Stimulated activated naive CD8-positive, alpha-beta T cell treated with anti-CD3 and anti-CD28 coated beads, Interleukin-15, Interleukin-2, amounts not matched to agents 100 ng/mL and 50 ng/mL, for 24 hours (primary cell): Measurements from ENCODE around the gene GNL1.
"Not testable (repeated sequence)": the region's sequence is repeated elsewhere in the genome, so short reads cannot be mapped to it uniquely, and the experiment has no call there.

Experiments used
- H3K27ac Mint-ChIP-seq: one replicate; pipeline ENCODE4 v1.8.0; 2021; ENCODE audit warnings: mild to moderate bottlenecking, mixed read lengths
- H3K27me3 Mint-ChIP-seq: one replicate; pipeline ENCODE4 v1.8.0; 2021; ENCODE audit warnings: mixed read lengths
- H3K36me3 Mint-ChIP-seq: one replicate; pipeline ENCODE4 v1.8.0; 2021; ENCODE audit warnings: low read depth, mixed read lengths
- H3K4me1 Mint-ChIP-seq: one replicate; pipeline ENCODE4 v1.8.0; 2021; ENCODE audit warnings: low read depth, mixed read lengths
- H3K4me3 Mint-ChIP-seq: one replicate; pipeline ENCODE4 v1.8.0; 2021; ENCODE audit warnings: mild to moderate bottlenecking, mixed read lengths
- H3K9me3 Mint-ChIP-seq: one replicate; pipeline ENCODE4 v1.8.0; 2021; ENCODE audit warnings: mixed read lengths

The GNL1 gene

GRCh38 chr6:30556066-30556905 is at the start of gene GNL1:
Gene GNL1, minus strand, starts transcription at chr6:30556489. Its CDS starts 286 bp downstream, at chr6:30556203.
- Mint-ChIP-seq H3K9me3 (no peaks in the 10 kb centered on the region), H3K36me3 (peaks cover 63% of the 10 kb centered on the region), H3K27me3 (no peaks in the 10 kb centered on the region), H3K4me1 (peaks cover 53% of the 10 kb centered on the region), H3K27ac (peak within 1 kb of the TSS; percentile 99), H3K4me3 (peak within 1 kb of the TSS; percentile 98)

DNA sequence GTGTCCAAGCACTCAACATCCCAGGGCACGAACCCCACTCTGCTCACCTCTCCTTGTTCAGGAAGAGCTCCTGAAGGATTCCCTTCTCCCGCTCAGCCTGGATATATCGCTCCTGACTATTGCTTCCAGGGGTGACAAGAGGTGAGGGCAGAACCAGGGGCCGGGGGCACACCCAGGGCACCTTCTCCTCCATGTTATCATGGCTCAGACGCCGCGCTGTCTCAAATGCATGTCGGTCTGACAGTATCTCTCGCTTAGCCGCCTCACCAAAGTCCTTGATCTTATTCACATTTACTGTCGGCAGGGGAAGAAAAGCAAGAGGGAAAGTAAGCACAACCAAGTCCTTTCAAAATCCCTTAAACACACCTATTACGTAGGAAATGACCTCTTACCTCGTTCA is 47.7 kb upstream of the GNL1 start:
- Mint-ChIP-seq H3K27me3 (no peaks in the 10 kb centered on the region), H3K4me1 (peaks cover 40% of the 10 kb centered on the region), H3K27ac (peak overlapping the region; percentile 23), H3K9me3 (no peaks in the 10 kb centered on the region), H3K36me3 (peaks cover 83% of the 10 kb centered on the region), H3K4me3 (no peak overlapping the region)

- Mint-ChIP-seq H3K36me3 (peaks cover 76% of the 10 kb centered on the region), H3K27me3 (no peaks in the 10 kb centered on the region), H3K27ac (peak overlapping the region; percentile 26), H3K9me3 (no peaks in the 10 kb centered on the region), H3K4me3 (no peak overlapping the region), H3K4me1 (peaks cover 31% of the 10 kb centered on the region)
These were observed 45.7 kb upstream of the GNL1 start for GRCh38 chr6:30601815-30602641.

DNA sequence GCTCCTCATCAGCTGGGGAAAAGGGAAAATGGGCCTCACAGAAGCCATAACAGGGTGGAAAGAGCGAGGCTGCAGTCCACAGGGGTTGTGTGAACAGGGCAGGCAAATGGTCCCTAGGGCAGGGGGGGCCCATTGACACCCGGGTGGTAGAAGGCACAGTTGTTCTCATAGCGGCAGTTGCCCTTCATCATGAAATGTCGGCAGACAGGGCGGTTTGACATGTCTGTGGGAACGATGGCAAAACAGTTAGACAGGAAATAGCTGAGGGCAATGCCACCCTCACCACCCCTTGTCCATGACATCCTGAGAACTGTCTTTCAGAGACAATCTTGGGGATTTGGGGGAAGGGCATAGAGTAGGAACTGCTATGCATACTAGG is 45.1 kb upstream of the GNL1 start:
- Mint-ChIP-seq H3K27ac (peak overlapping the region; percentile 26), H3K27me3 (no peaks in the 10 kb centered on the region), H3K4me1 (peaks cover 33% of the 10 kb centered on the region), H3K36me3 (peaks cover 74% of the 10 kb centered on the region), H3K4me3 (no peak overlapping the region), H3K9me3 (no peaks in the 10 kb centered on the region)

DNA sequence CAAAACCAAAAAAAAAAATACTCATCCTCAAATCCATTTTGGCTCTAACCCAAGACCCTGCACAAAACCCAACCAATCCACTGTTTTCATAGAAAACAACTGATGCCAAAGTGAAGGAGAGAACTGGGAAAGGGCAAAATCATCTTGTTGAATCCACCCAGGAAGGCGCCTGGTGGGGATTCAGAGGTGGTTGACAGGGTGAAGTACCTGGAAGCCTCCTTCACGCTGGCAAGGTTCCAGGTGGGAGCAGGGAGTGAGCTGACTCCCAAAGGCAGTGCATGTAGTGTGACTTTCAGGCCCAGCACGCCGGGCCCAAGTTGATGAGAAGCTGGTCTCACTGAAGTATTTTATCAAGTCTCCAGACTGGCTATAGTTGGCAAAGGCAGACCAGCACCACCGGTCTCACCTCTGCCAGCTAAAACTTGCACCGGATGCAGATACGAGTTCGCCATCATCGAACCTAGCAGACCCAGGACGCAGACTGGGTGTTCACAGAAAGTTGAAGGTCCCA is 44.2 kb upstream of the GNL1 start:
- no peaks in the 10 kb centered on the region for H3K27me3 Mint-ChIP-seq
- H3K27ac Mint-ChIP-seq: peak overlapping the region; percentile 1
- H3K4me1 Mint-ChIP-seq: peaks cover 26% of the 10 kb centered on the region
- peaks cover 66% of the 10 kb centered on the region for H3K36me3 Mint-ChIP-seq
- no peak overlapping the region for H3K4me3 Mint-ChIP-seq
- no peaks in the 10 kb centered on the region for H3K9me3 Mint-ChIP-seq

DNA sequence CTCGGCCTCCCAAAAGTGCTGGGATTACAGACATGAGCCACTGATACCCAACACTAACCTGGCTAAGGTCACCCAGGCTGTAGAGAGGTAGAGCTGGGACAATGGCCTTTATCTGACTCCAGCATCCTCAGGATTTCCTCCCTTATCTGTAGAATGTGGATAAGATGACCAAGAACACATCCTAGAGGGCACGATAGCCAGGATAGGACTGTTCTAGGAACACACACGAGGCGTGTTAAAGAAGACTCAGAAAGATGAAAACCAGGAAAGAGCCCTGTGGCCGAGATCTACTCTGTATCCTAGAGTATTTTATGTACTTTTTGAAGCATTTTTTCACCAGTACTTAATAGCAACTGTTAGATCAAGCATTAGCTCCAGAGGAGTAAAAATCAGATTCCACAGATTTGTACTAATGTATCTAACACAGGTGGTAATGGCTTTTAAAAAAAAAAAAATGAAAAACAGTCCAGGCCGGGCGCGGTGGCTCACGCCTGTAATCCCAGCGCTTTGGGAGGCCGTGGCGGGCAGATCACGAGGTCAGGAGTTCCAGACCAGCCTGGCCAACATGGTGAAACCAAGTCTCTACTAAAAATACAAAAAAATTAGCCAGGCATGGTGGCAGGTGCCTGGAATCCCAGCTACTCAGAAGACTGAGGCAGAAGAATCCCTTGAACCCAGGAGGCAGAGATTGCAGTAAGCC is 43.5 kb upstream of the GNL1 start:
- Mint-ChIP-seq H3K27me3 (no peaks in the 10 kb centered on the region), H3K4me3 (no peak overlapping the region), H3K27ac (peak overlapping the region; percentile 2), H3K9me3 (no peaks in the 10 kb centered on the region), H3K4me1 (peaks cover 26% of the 10 kb centered on the region), H3K36me3 (peaks cover 64% of the 10 kb centered on the region)

DNA sequence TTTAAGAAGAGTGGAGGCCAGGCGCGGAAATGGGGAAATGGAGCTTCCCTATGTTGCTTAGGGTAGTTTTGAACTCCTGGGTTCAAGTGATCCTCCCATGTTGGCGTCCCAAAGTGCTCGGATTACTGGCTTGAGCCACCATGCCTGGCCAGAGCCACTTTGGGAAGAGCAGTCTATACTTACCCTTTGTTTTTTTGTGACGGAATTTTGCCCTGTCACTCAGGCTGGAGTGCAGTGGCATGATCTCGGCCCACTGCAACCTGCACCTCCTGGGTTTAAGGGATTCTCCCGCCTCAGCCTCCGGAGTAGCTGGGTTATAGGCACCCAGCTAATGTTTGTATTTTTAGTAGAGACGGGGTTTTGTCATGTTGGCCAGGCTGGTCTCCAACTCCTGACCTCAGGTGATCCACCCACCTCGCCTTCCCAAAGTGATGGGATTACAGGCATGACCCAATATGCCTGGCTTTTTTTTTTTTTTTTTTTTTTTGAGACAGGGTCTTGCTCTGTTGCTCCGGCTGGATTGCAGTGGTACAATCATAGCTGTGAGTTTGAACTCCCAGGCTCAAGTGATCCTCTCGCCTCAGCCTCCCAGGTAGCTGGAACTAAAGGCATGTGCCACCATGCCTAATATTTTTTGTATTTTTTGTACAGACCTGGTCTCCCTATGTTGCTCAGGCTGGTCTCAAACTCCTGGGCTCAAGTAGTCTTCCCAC is 42.8 kb upstream of the GNL1 start:
- no peak overlapping the region for H3K4me3 Mint-ChIP-seq
- H3K9me3 Mint-ChIP-seq: no peaks in the 10 kb centered on the region
- peaks cover 26% of the 10 kb centered on the region for H3K4me1 Mint-ChIP-seq
- H3K27ac Mint-ChIP-seq: peak overlapping the region; percentile 36
- peaks cover 64% of the 10 kb centered on the region for H3K36me3 Mint-ChIP-seq
- H3K27me3 Mint-ChIP-seq: no peaks in the 10 kb centered on the region

DNA sequence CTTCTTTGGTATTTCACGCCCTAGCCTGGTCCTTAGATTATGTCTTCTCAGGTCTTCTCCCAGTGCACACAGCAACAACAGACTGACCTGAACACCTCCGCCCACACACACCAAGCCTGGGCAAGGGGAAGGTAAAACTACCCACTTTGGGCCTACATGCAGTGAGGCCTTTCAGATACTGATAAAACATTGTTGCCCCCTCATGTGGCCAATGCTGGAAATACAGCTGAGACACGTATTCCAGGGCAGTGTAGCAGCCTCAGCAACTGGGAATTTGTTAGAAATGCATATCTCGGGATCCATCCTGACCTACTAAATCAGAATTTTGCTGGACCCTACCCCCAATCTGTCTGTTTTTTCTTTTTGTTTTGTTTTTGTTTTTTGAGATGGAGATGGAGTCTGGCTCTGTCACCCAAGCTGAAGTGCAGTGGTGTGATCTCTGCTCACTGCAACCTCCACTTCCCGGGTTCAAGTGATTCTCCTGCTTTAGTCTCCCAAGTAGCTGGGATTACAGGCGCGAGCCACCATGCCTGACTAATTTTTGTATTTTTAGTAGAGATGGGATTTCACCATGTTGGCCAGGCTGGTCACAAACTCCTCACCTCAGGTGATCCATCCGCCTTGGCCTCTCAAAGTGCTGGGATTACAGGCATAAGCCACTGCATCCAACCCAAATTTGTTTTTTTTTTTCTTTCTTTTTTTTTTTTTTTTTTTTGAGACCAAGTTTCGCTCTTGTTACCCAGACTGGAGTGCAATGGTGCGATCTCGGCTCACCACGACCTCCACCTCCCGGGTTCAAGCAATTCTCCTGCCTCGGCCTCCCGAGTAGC is 41.2 kb upstream of the GNL1 start:
- H3K4me3 Mint-ChIP-seq, H3K27me3 Mint-ChIP-seq: not testable (repeated sequence)

GRCh38 chr6:30592287-30592686 is 36.0 kb upstream of the GNL1 start:
- H3K27ac Mint-ChIP-seq: peak overlapping the region; percentile 32
- H3K4me3 Mint-ChIP-seq: no peak overlapping the region
- H3K36me3 Mint-ChIP-seq: peaks cover 71% of the 10 kb centered on the region
- peaks cover 10% of the 10 kb centered on the region for H3K4me1 Mint-ChIP-seq
- H3K9me3 Mint-ChIP-seq: no peaks in the 10 kb centered on the region
- H3K27me3 Mint-ChIP-seq: no peaks in the 10 kb centered on the region

More for the DNA sequence above, 41.2 kb upstream of the GNL1 start:
- Mint-ChIP-seq H3K27ac (peak overlapping the region; percentile 1), H3K36me3 (peaks cover 54% of the 10 kb centered on the region), H3K4me1 (peaks cover 14% of the 10 kb centered on the region)
- H3K9me3 Mint-ChIP-seq: not testable (repeated sequence)

DNA sequence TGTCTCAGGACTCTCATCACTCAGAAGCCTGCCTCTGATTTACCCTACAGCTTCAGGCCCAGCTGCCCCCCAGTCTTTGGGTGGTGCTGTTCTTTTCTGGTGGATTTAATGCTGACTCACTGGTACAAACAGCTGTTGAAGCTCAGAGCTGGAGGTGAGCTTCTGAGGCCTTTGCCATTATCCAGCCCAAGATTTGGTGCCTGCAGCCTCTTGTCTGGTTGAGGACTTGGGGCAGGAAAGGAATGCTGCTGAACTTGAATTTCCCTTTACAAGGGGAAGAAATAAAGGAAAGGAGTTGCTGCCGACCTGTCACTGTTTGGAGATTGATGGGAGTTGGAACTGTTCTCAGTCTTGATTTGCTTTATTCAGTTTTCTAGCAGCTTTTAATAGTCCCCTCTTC is 34.7 kb upstream of the GNL1 start:
- H3K27me3 Mint-ChIP-seq: no peaks in the 10 kb centered on the region
- peaks cover 79% of the 10 kb centered on the region for H3K36me3 Mint-ChIP-seq
- no peak overlapping the region for H3K4me3 Mint-ChIP-seq
- H3K9me3 Mint-ChIP-seq: no peaks in the 10 kb centered on the region
- H3K27ac Mint-ChIP-seq: peak overlapping the region; percentile 40
- H3K4me1 Mint-ChIP-seq: peaks cover 6% of the 10 kb centered on the region

- no peaks in the 10 kb centered on the region for H3K27me3 Mint-ChIP-seq
- H3K4me1 Mint-ChIP-seq: peaks cover 6% of the 10 kb centered on the region
- peak overlapping the region; percentile 40 for H3K27ac Mint-ChIP-seq
- no peak overlapping the region for H3K4me3 Mint-ChIP-seq
- H3K9me3 Mint-ChIP-seq: no peaks in the 10 kb centered on the region
- peaks cover 82% of the 10 kb centered on the region for H3K36me3 Mint-ChIP-seq
These were observed 34.2 kb upstream of the GNL1 start for GRCh38 chr6:30590509-30590908.

DNA sequence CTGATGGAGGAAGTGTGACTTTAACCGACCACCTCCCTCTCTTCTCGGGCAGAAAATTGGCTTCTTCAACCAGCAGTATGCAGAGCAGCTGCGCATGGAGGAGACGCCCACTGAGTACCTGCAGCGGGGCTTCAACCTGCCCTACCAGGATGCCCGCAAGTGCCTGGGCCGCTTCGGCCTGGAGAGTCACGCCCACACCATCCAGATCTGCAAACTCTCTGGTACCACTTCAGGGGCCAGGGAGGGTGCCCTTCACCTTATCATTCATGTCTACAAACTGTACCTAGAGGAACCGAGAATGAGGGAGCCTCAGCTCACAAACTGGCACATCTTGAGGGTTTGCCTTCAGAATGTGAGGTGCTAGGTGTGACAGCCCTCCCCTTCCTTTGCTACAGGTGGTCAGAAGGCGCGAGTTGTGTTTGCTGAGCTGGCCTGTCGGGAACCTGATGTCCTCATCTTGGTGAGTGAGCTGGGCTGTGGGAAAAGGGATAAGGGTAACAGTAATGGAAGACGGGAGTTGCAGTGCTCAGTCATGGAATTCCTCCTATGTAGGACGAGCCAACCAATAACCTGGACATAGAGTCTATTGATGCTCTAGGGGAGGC is 33.6 kb upstream of the GNL1 start:
- Mint-ChIP-seq H3K9me3 (no peaks in the 10 kb centered on the region), H3K36me3 (peaks cover 84% of the 10 kb centered on the region), H3K27me3 (no peaks in the 10 kb centered on the region), H3K4me3 (no peak overlapping the region), H3K27ac (peak overlapping the region; percentile 34), H3K4me1 (peaks cover 6% of the 10 kb centered on the region)

DNA sequence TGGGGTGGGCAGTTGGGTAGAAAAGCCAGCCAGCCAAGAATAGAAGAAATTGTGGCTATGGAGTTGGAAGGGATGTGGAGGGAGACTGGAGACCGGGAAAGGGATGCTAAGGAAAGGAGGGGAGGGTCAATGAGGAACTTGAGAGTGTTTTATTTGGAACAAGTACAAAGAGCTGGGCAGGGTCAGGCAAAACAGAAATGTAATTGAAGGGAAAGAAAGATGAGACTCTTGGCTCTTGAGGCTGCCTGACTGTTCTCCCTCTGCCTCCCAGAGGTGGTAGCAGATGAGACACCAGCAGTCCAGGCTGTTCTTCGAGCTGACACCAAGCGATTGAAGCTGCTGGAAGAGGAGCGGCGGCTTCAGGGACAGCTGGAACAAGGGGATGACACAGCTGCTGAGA is 27.6 kb upstream of the GNL1 start:
- Mint-ChIP-seq H3K27me3 (no peaks in the 10 kb centered on the region), H3K4me1 (no peaks in the 10 kb centered on the region), H3K36me3 (peaks cover 90% of the 10 kb centered on the region), H3K4me3 (no peak overlapping the region), H3K9me3 (no peaks in the 10 kb centered on the region), H3K27ac (no peak overlapping the region)
